GM19099 (cell line): ENCODE measurements around the gene CDO1.

Experiments used
- POLR2A ChIP-seq: IDR thresholded peaks from 3 replicates; pipeline ENCODE4 v1.6.1; 2011; ENCODE audit warnings: low read depth; ENCODE audit not compliant: insufficient read length; ENCODE audit errors: extremely low read depth

Gene CDO1

GRCh38 chr5:115842089-115842935, 25.9 kb upstream of the CDO1 start:
- no peak for TF ChIP-seq POLR2A

DNA sequence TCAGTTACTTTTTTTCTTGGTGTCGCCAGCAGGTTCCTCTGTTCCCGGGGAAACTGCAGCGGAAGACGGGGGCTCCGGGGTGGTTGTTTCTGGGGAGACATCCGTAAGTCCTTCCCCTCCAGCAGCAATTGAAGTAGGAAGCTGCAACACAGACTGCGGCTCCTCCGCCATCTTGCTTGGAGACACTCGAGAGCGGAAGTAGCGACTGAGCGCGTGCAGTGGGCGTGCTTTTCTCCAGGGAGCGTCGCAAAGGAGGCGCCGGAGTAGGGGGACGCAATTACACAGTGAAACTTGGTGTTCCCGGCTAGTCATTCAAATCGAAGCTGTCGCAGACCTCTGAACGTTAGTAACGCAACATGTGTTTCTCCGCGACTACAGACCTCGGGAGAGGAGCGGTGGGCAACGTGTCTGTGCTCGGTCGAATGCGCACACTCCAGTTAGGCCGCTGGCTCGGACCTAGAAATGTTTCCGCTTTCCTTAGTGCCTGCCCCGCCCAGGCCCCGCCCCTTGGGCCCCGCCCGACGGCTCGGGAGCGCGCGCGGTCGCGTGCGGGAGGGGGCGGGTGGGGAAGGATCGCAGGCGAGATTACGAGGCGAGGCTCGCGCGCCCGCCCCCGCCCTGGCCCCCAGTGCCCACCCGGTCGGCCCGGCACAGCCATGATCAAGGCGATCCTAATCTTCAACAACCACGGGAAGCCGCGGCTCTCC, 25.1 kb upstream of the CDO1 start, which contains the start of the genes AP3S1 and ATG12:
AP3S1 (plus strand) TSS at position 554 of the 707 bp plus-strand sequence; CDS start at position 657, 103 bp downstream.
ATG12 (minus strand) TSS at position 184 of the 707 bp plus-strand sequence; CDS start at position 171, 13 bp downstream.
- peak; percentile 93 for TF ChIP-seq POLR2A

GRCh38 chr5:115840873-115841272, 24.4 kb upstream of the CDO1 start:
- no peak for TF ChIP-seq POLR2A

- no peak for TF ChIP-seq POLR2A
Observed at GRCh38 chr5:115838885-115839518, 22.5 kb upstream of the CDO1 start.

- TF ChIP-seq POLR2A, result no peak
Observed at GRCh38 chr5:115835481-115835880, 19.0 kb upstream of the CDO1 start.

- no peak for TF ChIP-seq POLR2A
Observed at GRCh38 chr5:115831163-115831768, 14.8 kb upstream of the CDO1 start.

- no peak for TF ChIP-seq POLR2A
Observed at GRCh38 chr5:115829913-115830312, 13.5 kb upstream of the CDO1 start.

DNA sequence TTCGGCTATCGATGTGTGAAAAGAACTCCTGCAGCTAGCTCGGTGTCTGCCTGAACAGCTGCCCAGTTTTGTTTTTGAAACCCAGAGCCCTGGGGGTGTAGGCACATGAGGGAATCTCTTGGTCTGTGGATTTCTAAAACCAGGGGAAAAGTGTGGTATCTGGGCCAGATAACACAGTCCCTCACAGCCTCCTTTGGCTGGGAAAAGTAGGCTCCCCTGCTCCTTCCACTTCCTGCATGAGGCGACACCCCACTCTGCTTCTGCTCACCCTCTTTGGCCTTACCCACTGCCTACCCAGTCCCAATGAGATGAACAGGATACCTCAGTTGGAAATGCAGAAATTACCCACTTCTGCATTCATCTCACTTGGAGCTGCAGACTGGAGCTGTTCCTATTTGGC, 9.5 kb upstream of the CDO1 start:
- no peak for TF ChIP-seq POLR2A

- TF ChIP-seq POLR2A, result no peak
Observed at GRCh38 chr5:115820846-115821245, 4.4 kb upstream of the CDO1 start.

- no peak for TF ChIP-seq POLR2A
Observed at GRCh38 chr5:115818821-115819220, 2.4 kb upstream of the CDO1 start.

DNA sequence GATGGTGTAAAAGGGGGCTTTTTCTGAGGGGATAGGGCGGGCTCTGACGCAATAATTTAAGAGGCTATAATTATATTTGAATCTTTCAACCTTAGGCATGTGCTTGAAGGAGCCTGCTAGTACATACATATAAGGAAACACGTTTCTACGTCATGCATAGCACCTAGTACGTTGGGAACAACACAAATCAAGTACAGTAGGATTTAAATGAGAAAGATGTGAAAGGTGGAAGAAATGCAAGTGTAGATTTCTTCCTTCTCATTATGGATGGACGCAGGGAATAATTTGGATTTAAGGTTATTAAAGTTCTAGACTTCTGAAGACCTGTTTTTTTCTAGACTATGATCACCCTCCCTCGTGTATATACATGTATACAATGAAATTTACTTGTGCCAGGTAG, 927 bp upstream of the CDO1 start:
- TF ChIP-seq POLR2A, result no peak

DNA sequence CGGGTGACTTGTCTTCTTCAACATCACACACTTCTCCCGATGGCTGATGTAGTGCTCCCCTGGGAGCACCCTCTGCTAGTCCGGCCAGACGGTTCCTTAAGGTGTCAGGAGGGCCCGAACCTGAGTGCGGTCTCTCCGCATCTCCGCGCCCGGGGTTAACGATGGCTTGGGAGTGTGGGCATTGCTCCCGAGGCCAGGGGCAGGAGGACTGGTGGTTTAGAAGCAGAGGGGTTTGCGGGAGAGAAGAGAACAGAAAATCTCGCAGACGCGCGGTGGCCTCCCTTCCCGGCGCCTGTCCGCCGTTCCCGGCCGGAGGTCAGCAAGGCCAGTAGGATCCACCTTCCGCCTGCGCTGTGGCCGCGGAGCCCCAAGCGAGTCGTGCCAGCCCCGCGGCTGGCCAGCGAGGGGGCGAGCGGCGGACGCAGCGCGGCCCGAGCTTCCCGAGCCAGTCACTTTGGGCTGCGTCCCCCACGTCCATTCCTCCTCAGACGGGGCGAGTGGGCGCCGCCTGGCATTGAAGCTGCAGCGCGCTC, 700 bp downstream of the CDO1 start:
- no peak for TF ChIP-seq POLR2A

DNA sequence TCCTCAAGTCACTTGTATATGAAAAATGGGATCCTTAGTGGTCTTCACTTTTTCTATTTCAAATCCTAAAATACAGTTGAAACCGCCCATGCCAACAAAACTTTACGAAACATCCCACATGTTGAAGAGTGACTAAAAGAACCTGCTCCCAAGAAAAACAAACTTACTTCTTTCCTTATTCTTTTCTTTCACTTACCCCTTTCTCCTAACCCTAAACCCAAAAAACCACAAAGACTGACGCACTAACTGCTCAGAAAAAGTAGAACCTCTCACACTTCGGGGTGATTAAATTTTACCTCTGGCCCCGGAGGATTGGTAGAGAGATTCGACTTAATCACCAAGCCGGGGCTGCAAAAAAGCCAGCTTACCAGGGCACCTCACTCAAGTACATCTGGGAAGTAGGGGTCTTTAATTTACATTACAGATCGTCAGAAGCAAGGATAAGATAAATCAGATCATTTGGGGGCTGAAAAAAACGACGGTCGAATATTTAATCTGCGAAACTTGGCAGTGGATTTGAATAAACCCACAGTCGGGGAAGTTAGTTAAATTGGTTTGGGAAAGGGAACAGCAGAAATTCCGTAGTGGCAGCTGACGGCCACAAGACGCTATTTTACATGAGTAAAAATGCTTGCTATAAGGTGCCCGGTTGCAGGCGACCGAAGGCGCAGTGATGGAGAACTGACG, 1.3 kb downstream of the CDO1 start:
- no peak for TF ChIP-seq POLR2A

DNA sequence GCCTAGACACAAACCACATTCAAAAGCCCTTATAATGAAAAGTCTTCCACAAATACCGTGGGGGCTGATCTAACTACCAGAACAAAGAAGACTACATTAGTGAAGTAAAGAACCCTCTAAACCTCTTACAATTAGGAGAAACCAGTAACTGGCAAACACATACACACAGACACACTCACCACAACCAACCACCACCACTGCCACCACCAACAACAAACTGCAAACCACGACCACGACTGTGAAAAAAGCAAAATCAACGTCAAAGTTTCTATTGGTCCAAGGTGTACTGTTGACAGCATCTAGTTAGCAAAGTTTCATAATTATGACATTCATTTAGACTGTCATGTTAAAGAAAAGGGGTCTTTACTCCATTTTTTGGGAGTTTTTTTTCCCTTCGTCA, 2.7 kb downstream of the CDO1 start:
- no peak for TF ChIP-seq POLR2A
